ENCODE data around the gene FNDC3B. TPM values are rescaled to one million over a fixed set of nuclear protein-coding genes. Genes with fewer than 3 reads are reported as not detected.

FNDC3B gene
- total RNA-seq, 1 donor from 2014 or later = 153 TPM

- Histone ChIP-seq H3K27ac (peak overlapping the region; percentile 54), H3K4me3 (no peak overlapping the region), H3K9me3 (no peaks in the 10 kb centered on the region), H3K27me3 (ENCODE audit: low read depth) (no peaks in the 10 kb centered on the region), H3K4me1 (peaks cover 76% of the 10 kb centered on the region), H3K36me3 (no peaks in the 10 kb centered on the region)
- DNase-seq = no peak
- ATAC-seq = no peak
- intact Hi-C loops (cut with DNase I) = no loop called here
- no peak for TF ChIP-seq CTCF (IDR thresholded peaks at IDR 0.05)
Observed at GRCh38 chr3:172106037-172106954, 66.9 kb downstream of the FNDC3B start.

- peaks cover 69% of the 10 kb centered on the region for H3K4me1 ChIP-seq
- ATAC-seq = peak; percentile 70 to 85
- no peaks in the 10 kb centered on the region for H3K36me3 ChIP-seq
- intact Hi-C loops (cut with DNase I) = no loop called here
- H3K27me3 ChIP-seq (ENCODE audit: low read depth) = no peaks in the 10 kb centered on the region
- TF ChIP-seq CTCF (IDR thresholded peaks at IDR 0.05) = no peak
- peak; percentile 70 for DNase-seq
- H3K9me3 ChIP-seq = no peaks in the 10 kb centered on the region
- H3K4me3 ChIP-seq = peak overlapping the region; percentile 1
- H3K27ac ChIP-seq = peak overlapping the region; percentile 54
Observed at GRCh38 chr3:172106989-172107388, 67.6 kb downstream of the FNDC3B start.

- H3K36me3 ChIP-seq = no peaks in the 10 kb centered on the region
- no peak for TF ChIP-seq CTCF (IDR thresholded peaks at IDR 0.05)
- DNase-seq = no peak
- peak overlapping the region; percentile 48 for H3K27ac ChIP-seq
- H3K4me1 ChIP-seq = peaks cover 65% of the 10 kb centered on the region
- H3K27me3 ChIP-seq (ENCODE audit: low read depth) = no peaks in the 10 kb centered on the region
- peak; percentile 4 to 42 for ATAC-seq
- H3K9me3 ChIP-seq = no peaks in the 10 kb centered on the region
- H3K4me3 ChIP-seq = peak overlapping the region; percentile 1
- intact Hi-C loops (cut with DNase I) = no loop called here
Observed at GRCh38 chr3:172107403-172107802, 68.0 kb downstream of the FNDC3B start.

- intact Hi-C loops (cut with DNase I) = no loop called here
- DNase-seq (no peak), ATAC-seq (no peak)
- TF ChIP-seq CTCF (IDR thresholded peaks at IDR 0.05) = no peak
- H3K27ac ChIP-seq = no peak overlapping the region
- peaks cover 36% of the 10 kb centered on the region for H3K4me1 ChIP-seq
- H3K4me3 ChIP-seq = no peak overlapping the region
- H3K27me3 ChIP-seq (ENCODE audit: low read depth) = no peaks in the 10 kb centered on the region
- H3K36me3 ChIP-seq = peaks cover 27% of the 10 kb centered on the region
- no peaks in the 10 kb centered on the region for H3K9me3 ChIP-seq
Observed at GRCh38 chr3:172110127-172110779, 70.9 kb downstream of the FNDC3B start.

- intact Hi-C loops (cut with DNase I) = no loop called here
- ATAC-seq (no peak), DNase-seq (no peak)
- H3K9me3 ChIP-seq = no peaks in the 10 kb centered on the region
- peaks cover 27% of the 10 kb centered on the region for H3K4me1 ChIP-seq
- H3K4me3 ChIP-seq = no peak overlapping the region
- H3K27ac ChIP-seq = no peak overlapping the region
- peaks cover 36% of the 10 kb centered on the region for H3K36me3 ChIP-seq
- TF ChIP-seq CTCF (IDR thresholded peaks at IDR 0.05) = no peak
- no peaks in the 10 kb centered on the region for H3K27me3 ChIP-seq (ENCODE audit: low read depth)
Observed at GRCh38 chr3:172111163-172111562, 71.8 kb downstream of the FNDC3B start.
